ENCODE measurements around the gene DSEL.

DSEL gene

DNA sequence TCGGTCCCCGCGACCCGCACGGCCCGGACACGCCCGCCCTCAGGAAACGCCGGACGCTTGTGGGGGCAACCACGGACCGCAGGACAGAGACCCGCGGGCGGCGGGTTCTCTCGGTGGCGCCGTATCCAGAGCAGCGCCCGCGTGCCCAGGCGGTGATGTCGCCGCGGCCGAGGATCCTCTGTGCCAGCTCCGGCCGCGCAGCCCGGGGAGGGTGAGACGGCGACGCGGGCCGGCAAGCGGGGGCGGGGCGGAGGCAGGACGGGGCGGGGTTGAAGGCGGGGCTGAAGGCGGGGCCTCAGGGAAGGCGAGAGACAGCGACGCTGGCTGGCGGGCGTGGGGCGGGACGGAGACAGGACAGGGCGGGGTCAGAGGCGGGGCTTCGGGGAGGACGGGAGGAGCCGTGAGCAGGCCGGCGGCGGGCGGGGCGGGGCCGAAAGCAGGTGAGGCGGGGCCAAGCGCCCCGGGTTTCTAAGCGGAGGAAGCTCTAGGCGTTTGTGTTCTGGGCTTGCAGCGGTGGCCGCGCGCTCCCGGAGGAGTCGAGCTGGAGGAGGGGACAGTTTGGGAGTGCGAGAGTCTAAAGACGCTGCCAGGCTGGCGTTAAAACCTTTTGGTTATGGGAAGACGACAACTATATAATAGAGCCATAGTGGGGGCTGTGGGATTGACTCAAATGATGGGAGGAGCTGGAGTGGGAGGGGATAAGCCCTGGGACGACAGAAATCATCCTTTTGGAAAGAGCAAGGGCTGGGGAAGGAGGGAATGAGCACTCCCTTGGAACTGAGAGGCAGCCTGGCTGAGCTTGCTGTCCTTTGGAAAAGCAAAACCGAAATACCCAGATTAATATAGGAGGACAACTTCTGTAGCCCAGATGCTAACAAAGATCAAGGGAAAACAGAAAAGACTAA lies at the start of gene DSEL:
Gene DSEL (minus strand): TSS at position 182 of the 905 bp plus-strand sequence. CDS start 2,112 bp downstream, outside the sequence.
- DNase-seq (ENCODE audit: low spot score): peak; percentile 67

DNA sequence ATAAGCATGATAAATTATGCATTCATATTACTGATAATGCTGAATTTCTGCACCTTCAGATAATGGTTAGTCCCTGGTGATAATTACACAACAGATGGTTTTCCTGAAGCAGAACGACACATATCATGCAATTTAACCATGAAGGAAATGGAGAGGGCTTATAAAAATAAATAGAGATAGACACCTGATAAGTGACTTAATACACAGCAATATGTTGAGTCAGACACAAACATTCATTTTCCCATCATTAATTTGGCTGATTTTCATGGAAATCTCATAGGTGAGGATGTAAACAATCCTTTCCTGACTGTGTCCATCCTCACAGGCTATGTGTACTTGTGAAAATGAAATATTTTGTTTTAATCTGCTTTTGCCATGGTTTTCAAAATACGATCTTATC lies 36.9 kb upstream of the DSEL start:
- DNase-seq (ENCODE audit: low spot score): no peak

DNA sequence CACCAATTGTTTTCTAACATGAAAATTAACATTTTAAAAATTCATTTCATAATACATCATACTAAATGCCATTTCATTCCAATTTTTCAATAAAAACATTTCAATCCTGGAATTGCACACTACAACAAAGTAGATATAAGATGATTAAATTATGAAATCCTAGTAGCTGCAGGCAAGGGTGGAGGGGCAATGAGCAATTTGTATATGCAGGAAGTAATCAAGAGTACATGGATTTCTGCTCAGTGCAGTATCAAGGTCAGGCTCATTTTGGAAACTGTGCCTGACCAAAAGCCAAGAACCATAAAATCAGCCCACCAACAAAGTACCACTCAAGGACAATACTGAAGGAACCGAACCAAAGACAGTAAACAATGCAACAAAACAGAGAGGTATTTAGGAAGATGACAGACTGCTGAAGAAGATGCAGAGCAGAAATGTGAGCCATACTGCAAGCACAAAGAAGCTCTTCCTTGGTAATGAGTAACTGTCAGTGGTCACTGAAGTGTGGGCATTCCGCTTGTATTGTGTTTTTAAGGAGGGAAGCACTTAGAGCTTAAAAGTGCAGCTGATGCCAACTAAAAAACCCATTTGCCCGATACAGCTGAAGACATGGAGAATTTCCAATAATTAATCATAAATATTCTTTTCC lies 34.5 kb upstream of the DSEL start:
- DNase-seq (ENCODE audit: low spot score): no peak

DNA sequence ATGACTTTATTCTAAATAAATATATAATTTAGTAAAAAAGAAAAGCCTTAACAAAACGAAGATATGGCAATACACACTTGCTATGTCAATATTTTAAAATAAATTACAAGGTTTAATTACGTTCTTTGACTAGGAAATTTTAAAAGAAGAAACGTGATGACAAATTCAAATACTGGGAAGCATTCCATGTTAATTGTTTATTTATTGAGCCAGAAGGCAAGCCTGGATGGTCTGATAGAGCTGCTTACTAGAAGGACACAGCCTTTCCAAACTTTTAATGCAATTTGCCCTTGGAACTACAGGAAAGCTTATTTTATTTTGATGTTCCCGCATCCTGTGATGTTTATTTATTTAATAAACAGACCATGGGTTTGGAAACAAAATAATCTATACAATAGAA lies 33.4 kb upstream of the DSEL start:
- DNase-seq (ENCODE audit: low spot score): no peak

DNA sequence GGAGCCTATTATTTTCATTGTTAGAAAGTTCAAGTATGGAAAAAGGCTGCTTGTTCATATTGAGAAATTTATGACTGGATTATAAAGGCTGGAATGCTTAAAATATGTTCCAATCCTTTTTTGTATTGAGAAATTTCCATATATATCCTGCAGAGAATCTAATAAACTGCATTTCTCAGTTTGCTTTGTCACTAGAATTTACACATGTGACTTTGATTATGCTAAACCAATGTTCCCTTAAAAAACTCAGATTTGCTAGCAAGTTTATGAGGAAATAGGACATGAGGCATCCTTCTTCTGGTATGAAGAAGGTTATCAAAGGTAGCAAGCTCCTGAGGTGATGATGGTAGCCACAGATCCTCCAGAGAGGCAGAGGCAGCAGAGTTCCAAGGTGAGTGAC lies 29.2 kb upstream of the DSEL start:
- DNase-seq (ENCODE audit: low spot score): no peak

DNA sequence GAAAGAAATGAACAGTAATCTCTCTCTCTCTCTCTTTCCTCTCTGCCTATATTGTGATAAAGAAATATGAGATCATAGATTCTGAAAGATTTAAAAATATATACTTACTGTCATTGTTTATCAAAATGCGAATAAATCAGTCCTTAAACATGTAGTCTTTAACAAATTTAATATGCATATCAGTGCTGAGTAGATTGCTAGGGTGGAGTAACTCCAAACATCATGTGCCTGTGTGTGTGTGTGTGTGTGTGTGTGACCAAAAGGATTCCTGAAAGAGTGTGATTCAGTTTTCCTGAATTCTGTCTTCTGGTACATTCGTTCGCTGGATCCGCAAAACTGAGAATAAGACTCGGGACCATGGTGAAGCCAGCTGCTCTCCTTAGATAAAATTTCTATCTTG lies 24.0 kb upstream of the DSEL start:
- no peak for DNase-seq (ENCODE audit: low spot score)

DNA sequence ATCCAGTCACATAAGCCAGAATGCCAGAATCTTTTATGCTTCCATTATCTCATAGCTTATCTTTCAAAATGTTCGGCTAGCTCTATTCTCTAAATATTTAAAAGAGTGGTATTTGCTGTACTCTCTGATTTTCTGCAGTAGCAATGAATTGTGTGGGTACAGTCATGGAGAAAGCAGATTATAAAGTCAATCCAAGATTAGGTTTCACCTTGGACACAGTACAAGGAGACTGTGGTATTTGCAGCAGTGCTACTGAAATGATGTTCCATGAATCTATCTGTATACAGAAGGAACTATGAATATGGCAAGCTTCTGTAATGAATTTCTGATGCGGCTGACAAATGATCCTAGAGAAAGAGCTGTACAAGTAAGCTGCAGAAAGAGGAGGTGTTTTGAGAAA lies 15.4 kb upstream of the DSEL start:
- DNase-seq (ENCODE audit: low spot score): no peak

DNA sequence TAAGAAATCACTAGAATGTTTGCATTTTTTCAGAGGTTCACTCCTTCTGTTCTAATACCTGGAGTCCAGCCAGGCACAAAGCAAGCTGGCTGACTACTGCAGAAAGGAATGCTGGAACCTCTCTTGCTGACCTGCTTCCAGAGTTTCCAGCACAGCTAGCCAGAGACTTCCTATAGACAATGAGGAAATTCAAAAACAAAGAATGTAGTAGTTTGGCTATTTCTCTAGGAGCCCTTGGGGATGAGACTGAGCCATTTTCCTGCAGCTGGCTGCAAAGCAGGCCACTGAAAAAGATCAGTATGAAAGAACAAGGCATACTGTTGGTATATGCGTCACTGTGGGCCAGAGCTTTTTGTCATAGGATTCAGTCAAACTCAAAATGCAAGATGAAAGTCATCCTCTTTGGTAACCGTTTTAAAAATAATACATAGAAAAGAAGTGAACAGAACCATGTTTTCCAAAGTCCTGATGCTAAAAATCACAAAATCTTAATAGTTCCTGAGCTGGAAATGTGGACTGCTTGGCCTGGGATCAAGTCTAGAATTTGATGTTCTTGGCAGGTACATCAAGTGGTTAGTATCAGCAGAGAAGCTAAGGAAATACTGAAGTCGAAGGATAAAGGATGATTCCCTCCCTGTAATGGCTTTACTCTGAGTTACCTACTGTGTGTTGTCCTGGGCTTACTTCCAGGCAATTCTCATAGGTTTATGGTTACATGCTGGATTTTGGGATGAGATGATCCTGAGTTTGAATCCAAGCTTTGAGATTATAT lies 9.0 kb upstream of the DSEL start:
- peak; percentile 22 for DNase-seq (ENCODE audit: low spot score)

DNA sequence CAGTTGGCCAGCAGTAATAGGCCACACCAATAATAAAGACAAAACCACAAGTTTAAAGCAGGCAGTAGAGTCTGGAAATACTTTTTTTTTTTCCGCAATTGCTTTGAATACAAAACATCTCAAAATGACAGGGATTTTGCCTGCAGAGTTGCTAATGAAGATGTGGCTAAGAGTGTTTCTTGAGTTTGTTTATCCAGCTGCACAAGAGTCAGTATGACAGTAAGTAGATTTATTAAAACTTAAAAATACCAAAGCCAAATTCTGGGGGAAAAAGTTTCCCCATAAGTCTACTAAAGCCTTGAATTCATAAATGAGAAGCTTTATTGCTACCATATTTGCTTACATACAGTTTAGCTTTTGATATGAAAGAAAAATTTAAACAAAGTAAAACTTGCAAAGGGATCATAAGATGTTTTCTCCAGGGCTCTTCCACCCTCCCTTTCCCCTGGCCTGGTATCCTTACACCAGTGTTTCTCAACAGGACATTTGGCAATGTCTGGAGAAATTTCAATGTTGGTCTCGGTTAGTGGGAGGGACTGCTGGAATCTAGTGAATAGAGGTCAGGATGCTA lies 3.9 kb upstream of the DSEL start:
- no peak for DNase-seq (ENCODE audit: low spot score)

DNA sequence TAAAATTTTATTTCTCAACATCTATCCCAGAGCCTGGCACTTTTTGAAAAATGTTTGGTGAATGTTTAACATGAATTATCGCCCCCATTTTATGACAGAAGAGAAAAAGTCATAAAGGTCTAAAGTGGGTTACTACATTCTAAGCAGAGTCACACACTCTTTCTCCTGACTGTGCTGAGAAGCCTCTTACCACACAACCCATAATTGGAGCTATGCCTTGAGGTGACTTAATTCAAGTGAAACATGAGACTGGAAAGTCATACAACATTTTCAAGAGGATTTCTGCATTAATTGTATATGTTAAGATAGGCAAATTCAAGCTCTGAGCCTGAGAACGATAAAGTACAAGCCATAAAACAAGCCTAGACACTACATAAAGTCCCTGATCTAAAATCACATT lies 3.1 kb upstream of the DSEL start:
- DNase-seq (ENCODE audit: low spot score): no peak

DNA sequence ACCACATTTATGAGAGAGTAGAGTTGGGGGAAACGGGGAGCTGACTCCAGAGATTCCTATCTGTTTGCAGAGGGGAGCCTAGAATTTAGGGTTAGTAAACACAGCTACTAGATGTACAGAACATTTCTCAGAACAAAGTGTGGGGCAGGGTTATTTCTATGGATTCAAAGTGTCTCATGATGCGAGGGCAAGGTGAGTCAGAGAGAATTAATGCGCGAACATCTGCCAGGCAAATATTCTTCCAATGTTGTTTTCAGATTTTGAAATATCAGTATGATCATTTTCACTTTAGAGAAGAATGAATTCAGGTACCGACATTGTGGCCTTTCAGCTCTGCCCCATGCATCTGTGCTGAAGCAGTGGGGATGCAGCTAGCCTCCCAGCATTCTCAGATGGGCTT lies 2.0 kb upstream of the DSEL start:
- no peak for DNase-seq (ENCODE audit: low spot score)

DNA sequence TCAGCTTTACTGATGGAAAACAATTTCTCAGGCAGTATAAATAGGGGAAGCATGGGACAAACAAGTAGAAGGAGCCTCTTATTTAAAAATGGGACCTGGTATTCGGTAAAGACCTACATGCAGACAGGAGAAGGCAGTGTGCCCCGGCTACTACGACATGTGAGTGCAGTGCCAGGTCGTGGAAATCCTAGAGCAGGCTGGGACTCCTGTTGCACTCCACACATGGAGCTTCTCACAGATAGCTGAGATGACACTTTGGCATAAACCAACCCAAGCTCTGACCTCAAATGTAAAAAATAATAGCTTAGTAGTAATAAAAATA lies 885 bp upstream of the DSEL start:
- no peak for DNase-seq (ENCODE audit: low spot score)

DNA sequence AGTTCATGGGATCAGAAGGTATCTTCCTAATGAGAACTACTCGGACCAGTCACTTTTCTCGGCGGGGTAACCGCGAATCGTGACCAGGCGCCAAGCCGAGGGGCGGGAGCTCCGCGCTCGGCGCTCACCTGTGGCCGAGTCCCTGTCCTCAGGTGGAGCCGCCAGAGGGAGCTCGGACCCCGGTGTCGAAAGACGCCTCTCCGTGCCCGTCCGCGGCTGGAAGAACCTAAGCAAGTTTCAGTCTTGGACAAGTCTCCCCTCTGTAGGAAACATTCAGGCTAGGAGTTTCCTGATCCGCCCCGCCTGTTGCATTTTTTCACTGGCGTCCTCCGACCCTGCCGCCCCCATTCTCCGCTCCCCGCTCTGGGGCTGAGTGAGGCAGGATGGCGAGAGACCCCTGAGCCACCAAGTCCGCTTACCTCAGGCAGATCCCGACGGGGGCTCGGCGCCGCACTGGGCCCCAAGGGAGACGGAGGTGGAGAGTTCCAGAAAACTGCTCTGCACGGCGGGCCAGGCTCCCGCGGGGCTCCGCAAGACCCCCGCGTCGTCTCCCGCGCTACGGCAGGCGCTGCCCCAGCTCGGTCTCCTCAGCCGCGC lies 480 bp downstream of the DSEL start:
- peak; percentile 52 for DNase-seq (ENCODE audit: low spot score)

DNA sequence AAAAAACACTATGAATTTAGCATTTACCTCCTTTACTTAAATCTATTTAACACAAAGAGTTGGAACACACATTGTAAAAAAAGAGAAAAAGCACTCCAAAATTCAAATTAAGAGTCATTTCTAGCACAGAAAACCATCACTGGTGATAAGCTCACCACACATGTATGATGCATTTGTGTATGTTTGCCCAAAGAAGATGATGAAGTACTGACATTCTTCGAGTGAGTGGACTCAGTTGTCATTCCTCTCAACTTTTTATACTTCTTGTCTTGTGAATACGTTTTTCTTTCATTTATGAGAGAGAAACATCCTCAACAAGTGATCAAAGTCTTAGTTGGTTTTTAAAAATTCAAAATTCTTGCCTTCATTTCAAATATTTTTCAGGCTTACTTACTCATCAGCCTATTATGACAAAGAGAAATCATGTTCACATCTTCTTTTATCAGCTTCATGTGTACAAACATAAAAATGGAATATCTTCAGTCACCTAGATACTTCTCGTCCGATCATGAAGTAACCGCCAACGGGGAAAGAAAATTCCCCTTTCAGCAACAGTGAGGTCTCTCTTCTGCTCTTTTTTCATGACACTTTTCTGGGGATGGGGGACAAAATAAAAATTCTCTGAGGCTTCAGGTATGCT lies 1.5 kb downstream of the DSEL start:
- DNase-seq (ENCODE audit: low spot score): no peak

DNA sequence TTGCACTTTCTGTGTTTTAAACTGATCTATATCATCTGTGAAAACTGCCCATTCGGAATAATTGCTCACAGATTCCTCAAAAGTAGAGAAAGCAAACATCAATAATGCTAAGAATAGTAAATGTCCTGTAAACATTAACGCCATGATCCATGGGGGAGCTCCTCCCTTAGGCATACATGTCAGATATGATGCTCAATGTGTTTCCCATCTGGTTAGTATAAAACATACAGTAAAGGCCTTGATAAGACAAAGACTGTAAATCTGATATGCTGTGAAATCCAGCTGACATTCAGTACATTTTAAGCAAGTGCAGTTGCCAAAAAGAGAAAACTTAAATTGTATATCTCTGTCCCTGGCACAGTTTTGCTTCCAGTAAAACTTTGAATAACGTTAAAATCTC lies 2.1 kb downstream of the DSEL start:
- no peak for DNase-seq (ENCODE audit: low spot score)

DNA sequence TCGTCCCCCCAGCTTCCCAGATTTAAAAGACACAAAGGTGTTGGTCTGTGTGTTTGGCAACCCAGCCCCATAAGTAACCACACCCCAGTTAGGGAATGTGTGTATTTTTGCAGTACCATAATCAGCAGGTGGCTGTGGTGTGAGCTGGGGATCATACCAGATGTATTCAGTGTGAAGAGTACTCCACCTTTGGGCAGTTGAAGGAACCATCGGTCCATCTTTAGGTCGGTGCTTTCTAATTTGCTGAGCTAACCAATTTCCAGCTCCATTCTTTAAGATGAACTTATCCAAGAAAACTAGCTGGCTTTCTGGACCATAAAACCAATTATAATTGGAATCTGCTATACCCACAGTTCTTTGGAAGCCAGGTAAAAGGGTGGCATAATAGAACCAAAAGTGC lies 3.2 kb downstream of the DSEL start:
- DNase-seq (ENCODE audit: low spot score): no peak

DNA sequence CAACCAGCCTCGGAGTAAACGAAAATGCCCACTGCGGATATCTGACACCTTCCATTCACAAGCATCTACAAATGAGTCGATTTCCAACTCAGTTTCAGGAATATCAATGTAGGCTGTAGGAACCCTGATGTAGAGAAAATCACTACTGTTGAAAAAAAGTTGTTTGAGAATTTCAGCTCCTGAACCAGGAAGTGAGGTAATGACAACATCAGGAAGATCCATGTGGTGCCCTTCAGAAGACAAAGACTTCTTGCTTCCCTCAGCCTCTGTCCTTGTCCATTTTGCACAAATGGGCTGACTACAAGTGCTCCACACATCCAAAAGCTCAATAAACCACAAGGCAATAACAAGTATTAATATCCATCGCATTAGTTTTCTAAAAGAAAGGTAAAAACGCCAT lies 4.7 kb downstream of the DSEL start:
- no peak for DNase-seq (ENCODE audit: low spot score)

DNA sequence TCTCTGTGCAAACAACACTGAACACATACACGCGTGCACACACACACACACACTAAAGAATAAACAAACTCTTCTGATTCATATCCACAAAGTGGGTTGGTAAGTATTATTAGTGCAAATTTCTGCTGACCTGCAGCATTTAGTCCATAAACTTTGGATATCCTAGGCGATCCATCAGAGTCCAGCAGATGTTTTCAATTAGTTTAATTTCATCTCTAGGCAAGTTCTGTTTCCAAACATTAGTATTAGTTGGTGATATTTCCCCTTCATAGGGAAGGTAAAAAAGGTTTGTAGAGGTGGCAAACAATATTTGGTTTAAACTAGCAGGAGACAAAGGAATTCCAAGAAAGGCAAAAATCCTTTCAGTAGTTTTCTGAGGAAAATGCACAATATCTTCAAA lies 5.7 kb downstream of the DSEL start:
- DNase-seq (ENCODE audit: low spot score): no peak

DNA sequence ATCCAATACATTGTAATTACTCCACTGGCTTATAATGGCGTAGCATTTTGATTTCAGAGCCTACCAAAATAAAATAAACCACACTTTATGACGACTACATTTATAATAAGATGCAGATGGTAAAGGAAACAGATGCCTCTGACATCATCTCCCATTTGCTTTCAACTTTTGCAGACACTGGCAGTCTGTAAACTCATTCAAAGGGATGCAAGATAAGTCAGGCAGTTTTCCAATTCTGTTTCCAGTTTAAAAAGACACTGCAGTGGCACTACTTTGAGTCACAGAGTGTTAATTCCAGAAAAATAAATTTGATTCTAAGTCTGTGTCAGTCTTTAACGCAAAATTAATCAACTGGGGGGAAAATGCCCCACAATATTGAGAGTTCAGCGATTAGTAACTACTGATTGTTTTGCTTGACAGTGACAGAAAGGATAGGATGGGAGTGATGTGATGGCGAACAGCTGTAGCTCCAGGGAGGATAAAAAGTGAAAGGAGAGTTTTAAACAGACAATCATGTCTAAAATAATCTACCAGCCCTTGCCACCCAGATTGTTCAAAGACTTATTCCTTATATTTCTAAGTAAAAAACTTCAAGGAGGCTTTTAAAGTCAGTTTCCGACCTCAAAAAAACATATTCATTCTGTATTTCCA lies 6.7 kb downstream of the DSEL start:
- DNase-seq (ENCODE audit: low spot score): no peak

DNA sequence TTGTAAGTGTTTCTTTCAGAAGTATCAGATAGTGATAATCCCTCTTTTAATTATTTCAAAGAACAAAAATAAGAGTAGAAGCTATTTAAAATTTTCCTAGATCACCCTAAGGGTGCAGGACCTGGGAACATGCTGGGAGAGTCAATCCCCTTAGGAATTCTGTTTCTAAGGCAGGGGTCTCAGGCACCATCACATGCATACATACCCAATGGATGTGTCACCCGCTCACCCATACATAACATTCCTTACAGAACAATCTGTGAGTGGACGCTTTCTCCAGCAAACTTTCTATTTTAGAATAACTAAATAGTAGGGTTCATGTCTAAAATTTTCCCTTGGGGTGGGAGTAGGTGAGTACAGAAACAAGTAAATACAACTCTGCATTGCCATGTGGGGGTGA lies 8.4 kb downstream of the DSEL start:
- no peak for DNase-seq (ENCODE audit: low spot score)

DNA sequence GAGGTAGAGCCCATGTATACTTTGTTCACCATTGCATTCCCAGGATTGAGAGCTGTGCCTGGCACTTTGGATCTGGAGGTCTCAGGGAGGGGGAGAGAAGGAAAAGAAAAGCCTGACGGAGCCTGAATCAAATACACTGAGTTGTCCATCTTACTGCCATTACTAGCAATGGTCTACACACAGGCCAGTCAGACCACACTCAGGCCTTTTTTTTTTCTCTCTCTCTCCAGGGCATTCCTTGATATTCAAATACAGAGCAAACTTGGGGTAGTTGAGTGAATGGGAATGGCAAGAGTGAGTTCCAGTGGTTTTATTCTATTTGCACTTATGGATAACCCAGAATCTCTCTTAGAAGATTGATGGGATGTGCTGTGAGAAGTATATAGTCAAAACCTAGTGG lies 11.8 kb downstream of the DSEL start:
- no peak for DNase-seq (ENCODE audit: low spot score)
